Brain pericyte (primary cell): Measurements from ENCODE around the gene ATG12.
A peak's percentile ranks its signal among the peaks of the same experiment; 100 is the strongest.
"Not testable (repeated sequence)": the region's sequence is repeated elsewhere in the genome, so short reads cannot be mapped to it uniquely, and the experiment has no call there.

Source experiments
- DNase-seq: peaks from one replicate; pipeline ENCODE4 v3.0.0-alpha.2; 2012; ENCODE audit warnings: low read depth, low spot score

ATG12 gene

DNA sequence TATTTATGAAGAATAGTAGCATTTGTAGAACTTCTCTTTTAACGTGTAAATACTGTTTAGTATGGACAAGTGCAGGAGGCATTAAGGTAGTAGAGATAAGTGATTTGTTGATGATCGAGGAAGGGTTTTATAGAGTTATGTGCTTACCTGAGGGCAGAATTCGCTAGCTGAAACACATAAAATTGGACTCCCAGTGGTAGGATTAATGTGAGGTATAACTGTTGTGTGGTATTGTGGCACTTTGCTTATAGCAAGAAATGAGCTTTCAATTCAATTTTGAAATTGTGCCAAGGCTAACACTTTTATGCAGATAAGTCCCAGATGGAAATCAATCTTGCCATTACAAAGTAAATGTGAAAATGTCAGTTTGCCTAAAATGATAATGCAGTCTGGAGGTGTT is 1.6 kb upstream of the ATG12 start:
- no peak for DNase-seq

DNA sequence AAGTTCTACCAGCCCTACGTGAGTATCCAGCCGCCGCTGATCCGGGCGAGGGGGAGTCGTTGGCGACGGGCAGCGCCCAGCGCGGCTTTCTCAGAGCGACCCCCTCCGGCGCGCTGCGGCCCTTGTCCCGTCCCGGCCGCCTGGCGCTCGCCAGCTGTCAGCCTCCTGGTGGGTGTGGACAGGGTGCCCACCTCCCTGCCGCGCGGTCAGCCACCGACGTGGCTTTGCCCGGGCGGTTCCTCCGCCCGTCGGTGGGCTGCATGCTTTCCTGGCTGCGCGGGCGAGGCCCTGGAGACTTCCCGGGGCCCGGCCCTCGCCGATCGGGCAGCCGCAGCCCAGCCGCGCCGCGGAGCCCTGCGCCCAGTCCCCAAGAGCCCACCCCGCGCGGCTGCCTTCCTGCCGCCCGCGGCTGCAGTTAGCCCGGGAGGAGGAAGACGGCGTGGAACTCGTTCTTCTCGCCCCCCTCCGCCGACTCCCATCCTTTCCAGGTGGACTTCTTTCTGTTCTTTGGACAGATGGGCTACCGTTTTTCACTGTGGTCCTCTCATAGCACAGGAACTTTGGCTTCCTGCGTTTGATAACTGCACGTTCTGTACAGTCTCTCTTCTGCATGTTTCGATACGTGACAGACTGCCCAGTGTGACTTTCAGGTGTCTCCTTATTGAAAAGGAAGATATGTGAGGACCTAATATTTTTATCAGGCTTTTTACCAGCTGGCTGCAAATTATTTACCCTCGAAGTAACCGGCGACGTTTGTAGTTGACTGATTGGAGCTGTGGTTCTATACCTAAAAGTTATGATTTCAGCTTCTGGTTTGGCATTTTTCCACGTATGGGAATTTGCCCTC is 947 bp upstream of the ATG12 start:
- no peak for DNase-seq

DNA sequence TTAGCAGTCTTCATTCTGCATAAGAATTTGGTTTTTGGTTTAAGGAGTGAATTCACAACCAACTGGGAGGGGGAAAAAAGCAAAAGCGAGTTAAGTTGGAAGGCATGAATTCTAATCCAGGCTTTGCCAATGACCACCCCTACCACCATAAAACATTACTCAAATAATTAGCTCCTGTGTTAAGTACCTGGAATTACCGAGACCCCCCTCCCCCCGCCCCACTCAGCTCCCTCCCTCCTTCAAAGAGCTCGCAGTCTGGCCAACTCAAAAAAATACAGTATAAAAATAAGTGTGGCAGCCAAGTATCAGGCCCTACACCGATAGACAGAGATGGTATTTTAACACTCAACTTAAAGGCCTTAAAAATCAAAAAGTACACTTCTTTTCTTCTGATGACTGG is 492 bp downstream of the ATG12 start:
- DNase-seq = no peak

DNA sequence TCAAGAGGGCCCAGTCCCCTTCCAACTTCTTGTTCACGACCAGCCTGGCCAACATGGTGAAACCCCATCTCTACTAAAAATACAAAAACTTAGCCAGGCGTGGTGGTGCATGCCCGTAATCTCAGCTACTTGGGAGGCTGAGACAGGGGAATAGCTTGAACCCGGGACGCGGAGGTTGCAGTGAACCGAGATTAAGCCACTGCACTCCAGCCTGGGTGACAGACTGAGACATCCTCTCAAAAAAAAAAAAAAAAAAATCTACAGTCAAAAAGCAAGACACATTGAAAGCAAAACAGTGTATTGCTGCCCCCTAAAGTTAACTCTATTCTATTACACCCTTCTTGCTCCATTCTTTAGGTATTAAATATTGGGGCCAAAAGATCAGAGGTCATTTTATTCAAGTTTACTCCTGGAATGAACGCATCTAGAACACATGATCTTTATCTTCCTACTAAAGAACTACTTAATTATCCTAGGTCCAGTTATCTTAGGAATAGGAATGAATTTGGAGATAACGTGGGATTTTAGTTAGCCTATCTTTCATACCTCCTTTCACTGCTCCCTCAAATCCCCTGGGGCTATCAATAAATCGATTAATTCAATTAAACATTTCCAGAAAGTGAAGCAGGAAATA is 2.4 kb downstream of the ATG12 start:
- no peak for DNase-seq

DNA sequence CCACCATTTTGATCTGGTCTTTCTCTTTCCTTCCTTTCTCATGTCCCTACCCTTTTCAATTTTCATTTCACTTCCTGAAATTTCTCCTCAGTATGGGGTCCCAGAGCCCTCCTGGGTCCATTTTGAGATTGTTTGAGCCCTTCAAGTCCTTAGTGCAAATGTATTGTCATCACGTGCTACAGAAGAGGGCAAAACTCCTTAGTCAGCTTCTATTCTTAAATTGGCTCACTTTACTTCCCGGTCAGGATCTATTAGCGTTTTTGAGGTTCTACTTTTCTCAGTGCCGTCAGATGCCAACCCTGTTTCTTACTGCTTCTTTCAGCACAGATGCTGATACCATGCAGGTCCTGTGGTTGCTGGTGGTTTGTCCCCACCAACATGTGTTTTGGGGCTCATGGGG is 5.9 kb downstream of the ATG12 start:
- no peak for DNase-seq

DNA sequence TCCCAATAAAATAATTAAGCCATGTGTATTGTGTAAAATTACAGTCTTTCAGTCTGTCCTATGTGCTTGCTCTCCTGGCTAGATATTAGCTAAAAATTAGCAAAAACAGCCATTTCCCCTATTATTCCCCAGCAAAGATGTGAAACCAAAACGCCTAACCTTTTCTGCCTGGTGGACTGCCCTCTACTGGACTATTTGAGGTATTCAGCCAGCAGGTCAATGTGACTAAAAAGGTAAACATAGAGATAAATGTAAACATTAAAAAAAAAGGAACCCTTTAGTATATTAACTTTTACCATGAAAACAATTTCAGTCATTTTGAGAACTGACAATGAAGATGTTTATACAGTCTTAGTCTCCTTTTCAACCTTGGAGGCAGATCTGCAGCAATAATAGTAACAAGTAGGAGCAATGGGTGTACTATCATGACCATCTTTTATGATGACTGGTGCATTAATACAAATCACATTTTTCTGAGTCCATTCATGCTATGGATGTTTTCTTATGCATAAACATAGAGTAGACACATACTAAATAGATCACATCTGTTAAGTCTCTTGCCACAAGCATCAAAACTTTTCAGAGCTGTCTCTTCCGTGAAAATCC is 10.1 kb downstream of the ATG12 start:
- no peak for DNase-seq

DNA sequence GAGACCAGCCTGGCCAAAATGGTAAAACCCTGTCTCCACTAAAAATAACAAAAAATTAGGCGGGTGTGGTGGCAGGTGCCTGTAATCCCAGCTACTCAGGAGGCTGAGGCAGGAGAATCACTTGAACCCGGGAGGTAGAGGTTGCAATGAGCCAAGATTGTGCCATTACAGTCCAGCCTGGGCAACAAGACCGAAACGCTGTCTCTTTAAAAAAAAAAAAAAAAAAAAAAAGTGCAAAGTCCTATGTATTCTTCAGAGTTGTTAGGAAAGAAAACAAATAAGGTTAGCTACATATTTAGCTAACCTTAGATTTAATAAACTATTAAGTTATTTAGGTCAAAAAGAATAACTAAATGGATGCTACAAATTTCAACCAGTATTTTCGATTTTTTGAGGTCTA is 11.5 kb downstream of the ATG12 start:
- no peak for DNase-seq

DNA sequence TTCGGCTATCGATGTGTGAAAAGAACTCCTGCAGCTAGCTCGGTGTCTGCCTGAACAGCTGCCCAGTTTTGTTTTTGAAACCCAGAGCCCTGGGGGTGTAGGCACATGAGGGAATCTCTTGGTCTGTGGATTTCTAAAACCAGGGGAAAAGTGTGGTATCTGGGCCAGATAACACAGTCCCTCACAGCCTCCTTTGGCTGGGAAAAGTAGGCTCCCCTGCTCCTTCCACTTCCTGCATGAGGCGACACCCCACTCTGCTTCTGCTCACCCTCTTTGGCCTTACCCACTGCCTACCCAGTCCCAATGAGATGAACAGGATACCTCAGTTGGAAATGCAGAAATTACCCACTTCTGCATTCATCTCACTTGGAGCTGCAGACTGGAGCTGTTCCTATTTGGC is 15.4 kb downstream of the ATG12 start:
- DNase-seq = no peak

DNA sequence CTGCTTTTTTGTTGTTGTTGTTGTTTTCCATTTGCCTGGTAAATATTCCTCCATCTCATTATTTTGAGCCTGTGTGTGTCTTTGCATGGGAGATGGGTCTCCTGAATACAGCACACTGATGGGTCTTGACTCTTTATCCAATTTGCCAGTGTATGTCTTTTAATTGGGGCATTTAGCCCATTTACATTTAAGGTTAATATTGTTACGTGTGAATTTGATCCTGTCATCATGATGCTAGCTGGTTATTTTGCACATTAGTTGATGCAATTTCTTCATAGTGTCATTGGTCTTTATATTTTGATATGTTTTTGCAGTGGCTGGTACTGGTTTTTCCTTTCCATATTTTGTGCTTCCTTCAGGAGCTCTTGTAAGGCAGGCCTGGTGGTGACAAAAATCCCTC is 16.4 kb downstream of the ATG12 start:
- DNase-seq = not testable (repeated sequence)

DNA sequence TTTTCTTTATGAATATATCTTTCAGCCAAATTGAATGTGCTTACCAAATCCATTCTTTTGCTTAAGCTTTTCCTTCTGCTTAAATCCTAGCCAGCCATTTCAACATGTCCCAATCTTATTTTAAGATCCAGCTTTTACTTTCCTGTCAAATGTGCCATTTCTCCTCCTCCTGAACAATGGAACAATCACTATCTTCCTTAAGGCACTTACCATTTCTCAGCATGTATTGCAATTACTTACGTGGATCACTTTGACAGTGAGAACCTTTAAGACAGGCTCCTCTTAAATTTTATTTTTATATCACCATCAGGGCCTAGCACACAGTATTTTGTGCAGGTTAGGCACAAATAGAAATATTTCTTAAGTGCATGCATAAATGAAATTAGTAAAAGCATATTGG is 20.5 kb downstream of the ATG12 start:
- DNase-seq = no peak

DNA sequence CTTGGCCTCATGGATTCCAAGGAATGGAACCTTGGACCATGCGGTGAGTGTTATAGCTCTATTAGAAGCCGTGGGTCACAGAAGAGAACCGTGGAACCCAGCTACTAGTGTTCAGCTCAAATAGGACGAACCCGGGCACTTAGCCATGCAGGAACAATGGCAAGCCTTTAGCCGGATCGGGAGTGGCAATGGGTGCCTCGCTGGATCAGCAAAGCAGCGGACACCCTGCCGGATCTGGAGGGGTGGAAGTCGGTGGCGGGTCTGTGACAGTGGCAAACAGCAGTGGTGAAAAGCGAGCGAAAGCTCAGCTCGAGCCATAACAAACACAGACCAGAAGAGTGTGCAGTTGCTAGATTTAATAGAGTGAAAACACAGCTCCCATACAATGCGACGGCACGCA is 22.5 kb downstream of the ATG12 start:
- DNase-seq = no peak

DNA sequence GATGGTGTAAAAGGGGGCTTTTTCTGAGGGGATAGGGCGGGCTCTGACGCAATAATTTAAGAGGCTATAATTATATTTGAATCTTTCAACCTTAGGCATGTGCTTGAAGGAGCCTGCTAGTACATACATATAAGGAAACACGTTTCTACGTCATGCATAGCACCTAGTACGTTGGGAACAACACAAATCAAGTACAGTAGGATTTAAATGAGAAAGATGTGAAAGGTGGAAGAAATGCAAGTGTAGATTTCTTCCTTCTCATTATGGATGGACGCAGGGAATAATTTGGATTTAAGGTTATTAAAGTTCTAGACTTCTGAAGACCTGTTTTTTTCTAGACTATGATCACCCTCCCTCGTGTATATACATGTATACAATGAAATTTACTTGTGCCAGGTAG is 24.0 kb downstream of the ATG12 start:
- no peak for DNase-seq

DNA sequence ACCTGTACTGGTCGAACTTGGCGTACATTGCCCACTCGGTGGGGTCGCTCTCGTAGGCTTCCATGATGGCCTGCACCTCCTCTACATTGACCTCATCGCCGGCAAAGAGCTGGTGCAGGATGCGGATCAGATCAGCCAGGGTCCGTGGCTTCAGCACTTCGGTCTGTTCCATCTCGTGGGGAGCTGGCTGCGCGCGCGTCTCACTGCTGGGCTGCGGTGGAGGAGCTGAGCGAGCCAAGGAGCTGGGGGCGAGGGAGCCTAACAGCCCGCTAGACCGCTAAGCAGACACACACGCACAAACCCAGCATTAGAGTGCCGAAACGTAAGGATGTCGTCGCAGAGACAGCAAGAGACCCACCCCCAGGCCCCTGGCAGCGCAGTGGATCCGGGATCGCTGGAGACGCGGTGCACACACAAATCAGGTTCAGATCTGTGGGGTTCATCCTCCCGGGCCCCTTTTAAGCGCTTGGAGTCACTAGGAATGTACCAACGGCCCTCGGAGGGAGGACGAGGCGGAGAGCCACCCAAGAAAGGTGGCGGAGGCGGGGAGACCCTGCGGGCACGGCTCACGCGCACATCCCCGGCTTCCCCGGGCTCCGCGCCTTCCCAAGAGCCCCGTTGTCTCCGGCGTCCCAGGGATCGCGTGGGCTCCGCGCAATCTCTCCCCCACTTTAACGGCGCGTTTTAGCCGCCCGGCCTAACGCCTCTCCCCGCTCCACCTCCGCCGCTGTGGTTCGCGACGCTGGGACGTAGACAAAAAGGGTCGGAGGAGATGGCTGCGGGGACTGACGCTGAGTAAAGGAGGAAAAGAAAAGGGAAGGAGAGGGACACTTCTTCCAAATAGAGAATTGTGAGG is 24.9 kb downstream of the ATG12 start, which contains the start of gene CDO1:
Gene CDO1 (minus strand): TSS at position 434 of the 856 bp plus-strand sequence. CDS start 262 bp downstream, at position 172.
- DNase-seq = peak; percentile 39

DNA sequence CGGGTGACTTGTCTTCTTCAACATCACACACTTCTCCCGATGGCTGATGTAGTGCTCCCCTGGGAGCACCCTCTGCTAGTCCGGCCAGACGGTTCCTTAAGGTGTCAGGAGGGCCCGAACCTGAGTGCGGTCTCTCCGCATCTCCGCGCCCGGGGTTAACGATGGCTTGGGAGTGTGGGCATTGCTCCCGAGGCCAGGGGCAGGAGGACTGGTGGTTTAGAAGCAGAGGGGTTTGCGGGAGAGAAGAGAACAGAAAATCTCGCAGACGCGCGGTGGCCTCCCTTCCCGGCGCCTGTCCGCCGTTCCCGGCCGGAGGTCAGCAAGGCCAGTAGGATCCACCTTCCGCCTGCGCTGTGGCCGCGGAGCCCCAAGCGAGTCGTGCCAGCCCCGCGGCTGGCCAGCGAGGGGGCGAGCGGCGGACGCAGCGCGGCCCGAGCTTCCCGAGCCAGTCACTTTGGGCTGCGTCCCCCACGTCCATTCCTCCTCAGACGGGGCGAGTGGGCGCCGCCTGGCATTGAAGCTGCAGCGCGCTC is 25.6 kb downstream of the ATG12 start:
- DNase-seq = peak; percentile 13

DNA sequence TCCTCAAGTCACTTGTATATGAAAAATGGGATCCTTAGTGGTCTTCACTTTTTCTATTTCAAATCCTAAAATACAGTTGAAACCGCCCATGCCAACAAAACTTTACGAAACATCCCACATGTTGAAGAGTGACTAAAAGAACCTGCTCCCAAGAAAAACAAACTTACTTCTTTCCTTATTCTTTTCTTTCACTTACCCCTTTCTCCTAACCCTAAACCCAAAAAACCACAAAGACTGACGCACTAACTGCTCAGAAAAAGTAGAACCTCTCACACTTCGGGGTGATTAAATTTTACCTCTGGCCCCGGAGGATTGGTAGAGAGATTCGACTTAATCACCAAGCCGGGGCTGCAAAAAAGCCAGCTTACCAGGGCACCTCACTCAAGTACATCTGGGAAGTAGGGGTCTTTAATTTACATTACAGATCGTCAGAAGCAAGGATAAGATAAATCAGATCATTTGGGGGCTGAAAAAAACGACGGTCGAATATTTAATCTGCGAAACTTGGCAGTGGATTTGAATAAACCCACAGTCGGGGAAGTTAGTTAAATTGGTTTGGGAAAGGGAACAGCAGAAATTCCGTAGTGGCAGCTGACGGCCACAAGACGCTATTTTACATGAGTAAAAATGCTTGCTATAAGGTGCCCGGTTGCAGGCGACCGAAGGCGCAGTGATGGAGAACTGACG is 26.2 kb downstream of the ATG12 start:
- no peak for DNase-seq

DNA sequence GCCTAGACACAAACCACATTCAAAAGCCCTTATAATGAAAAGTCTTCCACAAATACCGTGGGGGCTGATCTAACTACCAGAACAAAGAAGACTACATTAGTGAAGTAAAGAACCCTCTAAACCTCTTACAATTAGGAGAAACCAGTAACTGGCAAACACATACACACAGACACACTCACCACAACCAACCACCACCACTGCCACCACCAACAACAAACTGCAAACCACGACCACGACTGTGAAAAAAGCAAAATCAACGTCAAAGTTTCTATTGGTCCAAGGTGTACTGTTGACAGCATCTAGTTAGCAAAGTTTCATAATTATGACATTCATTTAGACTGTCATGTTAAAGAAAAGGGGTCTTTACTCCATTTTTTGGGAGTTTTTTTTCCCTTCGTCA is 27.6 kb downstream of the ATG12 start:
- DNase-seq = no peak

DNA sequence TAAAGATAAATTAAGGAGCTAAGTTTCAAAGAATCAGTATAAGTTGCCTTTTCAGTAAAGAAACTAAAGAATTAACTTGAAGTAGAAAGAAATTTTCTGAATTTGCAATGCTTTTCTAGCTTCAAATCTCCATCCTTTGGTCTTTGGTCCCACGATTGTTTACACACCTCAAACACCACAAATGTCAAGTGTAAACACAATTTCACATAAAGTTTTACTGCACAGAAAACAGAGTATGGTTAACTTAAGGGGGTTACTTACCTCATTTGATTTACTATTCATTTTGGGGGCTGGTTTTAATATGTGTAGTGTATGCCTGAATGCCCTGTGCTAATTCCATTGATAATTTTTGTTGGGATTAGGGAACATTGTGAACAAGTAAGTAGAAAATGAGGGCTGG is 29.0 kb downstream of the ATG12 start:
- DNase-seq = no peak

DNA sequence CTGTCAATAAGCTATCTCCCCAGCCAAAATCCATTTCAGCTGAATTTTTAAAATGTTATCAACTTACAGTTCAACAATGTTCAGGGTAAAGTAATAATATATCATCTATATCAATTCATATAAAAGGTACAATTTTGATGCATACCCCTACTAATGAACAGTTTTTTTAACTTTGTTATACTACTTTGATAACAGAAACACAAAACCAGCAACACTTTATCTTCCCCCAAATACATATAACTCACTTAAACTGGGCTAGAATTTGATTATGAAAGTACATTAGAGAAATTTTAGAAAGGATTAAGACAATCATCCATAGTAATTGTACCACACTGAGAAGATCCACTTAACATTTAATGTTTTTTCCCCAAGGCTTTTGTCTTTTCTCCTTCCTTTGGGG is 30.0 kb downstream of the ATG12 start:
- DNase-seq = no peak

DNA sequence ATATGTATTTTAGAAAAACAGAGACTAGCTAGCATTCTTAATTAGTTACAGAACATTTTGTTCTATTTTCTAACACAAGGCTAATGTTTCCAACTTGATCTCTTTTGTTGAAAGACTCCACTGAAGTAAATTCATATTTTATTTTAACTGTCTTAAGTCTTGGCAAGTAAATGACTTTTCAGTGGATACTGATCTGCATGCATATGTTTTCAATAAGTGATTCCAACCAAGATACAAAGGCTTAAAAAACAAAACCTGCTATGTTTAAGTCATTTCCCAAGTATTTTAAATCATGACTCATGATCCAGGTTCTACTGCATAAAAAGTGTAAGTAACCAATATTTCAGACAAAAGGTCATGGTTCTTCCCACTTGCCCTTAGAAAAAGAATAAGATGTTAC is 30.6 kb downstream of the ATG12 start:
- peak; percentile 54 for DNase-seq

DNA sequence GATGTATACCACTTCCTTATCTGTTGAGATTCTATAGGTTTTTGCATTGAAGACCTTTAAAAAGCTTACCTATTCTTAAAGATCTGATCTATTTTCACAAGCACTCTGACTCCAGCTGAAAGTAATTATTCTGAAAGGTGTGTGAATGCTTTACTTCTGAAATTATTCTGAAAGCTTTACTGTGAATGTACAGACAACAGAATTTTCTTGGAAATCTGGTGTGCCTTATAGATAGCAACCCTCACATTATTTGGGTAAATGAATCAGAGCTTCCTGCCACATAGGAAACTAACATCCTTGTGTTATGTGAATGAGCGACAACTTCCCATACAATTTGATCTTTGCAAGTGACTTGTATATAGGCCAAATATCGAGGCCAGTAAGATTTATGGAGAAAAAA is 31.4 kb downstream of the ATG12 start:
- no peak for DNase-seq

DNA sequence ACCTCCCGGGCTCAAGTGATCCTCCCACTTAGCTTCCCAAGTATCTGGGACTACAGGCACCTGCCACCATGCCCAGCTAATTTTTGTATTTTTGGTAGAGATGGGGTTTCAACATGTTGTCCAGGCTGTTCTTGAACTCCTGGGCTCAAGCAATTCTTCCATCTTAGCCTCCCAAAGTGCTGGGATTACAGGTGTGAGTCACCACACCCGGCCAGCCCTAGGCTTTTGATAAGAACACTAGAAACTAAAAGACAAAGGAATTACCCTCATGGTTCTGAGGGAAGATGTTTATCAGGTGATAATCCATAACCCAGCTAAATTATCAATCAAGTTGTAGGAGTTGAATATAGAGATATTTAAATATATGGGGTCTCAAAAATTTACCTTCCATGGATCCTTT is 33.3 kb downstream of the ATG12 start:
- DNase-seq = not testable (repeated sequence)
